ENCODE results near the gene SLC25A36. TPM values are rescaled to one million over a fixed set of nuclear protein-coding genes. Genes with fewer than 3 reads are reported as not detected.
"Not testable (repeated sequence)": the region's sequence is repeated elsewhere in the genome, so short reads cannot be mapped to it uniquely, and the experiment has no call there.

SLC25A36 gene
- total RNA-seq, 1 donor from 2014 or later: 45.7 TPM

- CTCF ChIA-PET: no interaction called here
- H3K27me3 Mint-ChIP-seq: peaks cover 9% of the 10 kb centered on the region
These were observed 52.7 kb downstream of the SLC25A36 start for GRCh38 chr3:140994316-140994715.

GRCh38 chr3:140994861-140995260, 53.2 kb downstream of the SLC25A36 start:
- intact Hi-C loops (cut with micrococcal nuclease); CTCF ChIA-PET; POLR2A ChIA-PET; ATAC-seq (ENCODE audit: low read depth); H3K27ac Mint-ChIP-seq; H3K4me1 Mint-ChIP-seq; H3K36me3 Mint-ChIP-seq (ENCODE audit: low read depth); H3K4me3 Mint-ChIP-seq; DNase-seq; H3K9me3 Mint-ChIP-seq; H3K27me3 Mint-ChIP-seq: not testable (repeated sequence)

More at GRCh38 chr3:140994316-140994715, 52.7 kb downstream of the SLC25A36 start:
- no peak for DNase-seq
- H3K9me3 Mint-ChIP-seq: peaks cover 6% of the 10 kb centered on the region
- POLR2A ChIA-PET: no interaction called here
- H3K4me3 Mint-ChIP-seq: no peak overlapping the region
- intact Hi-C loops (cut with micrococcal nuclease): no loop called here
- H3K27ac Mint-ChIP-seq: no peak overlapping the region
- no peaks in the 10 kb centered on the region for H3K4me1 Mint-ChIP-seq
- no peak for ATAC-seq (ENCODE audit: low read depth)
- H3K36me3 Mint-ChIP-seq (ENCODE audit: low read depth): no peaks in the 10 kb centered on the region
- no peak for TF ChIP-seq CTCF (IDR thresholded peaks at IDR 0.05)

GRCh38 chr3:140995881-140996280, 54.2 kb downstream of the SLC25A36 start:
- ChIA-PET CTCF (no interaction called here), POLR2A (no interaction called here)
- TF ChIP-seq CTCF (IDR thresholded peaks at IDR 0.05): no peak
- DNase-seq (no peak), ATAC-seq (ENCODE audit: low read depth) (no peak)
- Mint-ChIP-seq H3K4me1 (no peaks in the 10 kb centered on the region), H3K36me3 (ENCODE audit: low read depth) (no peaks in the 10 kb centered on the region), H3K4me3 (no peak overlapping the region), H3K9me3 (peaks cover 6% of the 10 kb centered on the region), H3K27me3 (peaks cover 9% of the 10 kb centered on the region), H3K27ac (no peak overlapping the region)
- intact Hi-C loops (cut with micrococcal nuclease): no loop called here

GRCh38 chr3:141000027-141000663, 58.5 kb downstream of the SLC25A36 start:
- Mint-ChIP-seq H3K9me3 (no peaks in the 10 kb centered on the region), H3K4me1 (no peaks in the 10 kb centered on the region), H3K27me3 (peaks cover 8% of the 10 kb centered on the region), H3K4me3 (no peak overlapping the region), H3K27ac (no peak overlapping the region), H3K36me3 (ENCODE audit: low read depth) (no peaks in the 10 kb centered on the region)
- ATAC-seq (ENCODE audit: low read depth): no peak
- CTCF ChIA-PET: interaction anchor here (1.0 kb wide), 2 partner anchors 44 to 192 kb away, joined by 3 read pairs; no protein-coding TSS in a partner anchor
- no peak for TF ChIP-seq CTCF (IDR thresholded peaks at IDR 0.05)
- intact Hi-C loops (cut with micrococcal nuclease): loop anchor here (1.0 to 10.0 kb wide), 3 partner anchors 105 to 455 kb away; no protein-coding TSS in a partner anchor
- DNase-seq: no peak
- POLR2A ChIA-PET: no interaction called here

GRCh38 chr3:141000686-141001085, 59.0 kb downstream of the SLC25A36 start:
- Mint-ChIP-seq H3K36me3 (ENCODE audit: low read depth) (no peaks in the 10 kb centered on the region), H3K4me1 (no peaks in the 10 kb centered on the region)

More at GRCh38 chr3:141000686-141001085, 59.0 kb downstream of the SLC25A36 start:
- ChIA-PET POLR2A (no interaction called here), CTCF (interaction anchor here (1.0 kb wide), 2 partner anchors 44 to 191 kb away, joined by 3 read pairs; no protein-coding TSS in a partner anchor)
- ATAC-seq (ENCODE audit: low read depth) (no peak), DNase-seq (no peak)
- H3K27me3 Mint-ChIP-seq: peaks cover 8% of the 10 kb centered on the region
- no peaks in the 10 kb centered on the region for H3K9me3 Mint-ChIP-seq
- TF ChIP-seq CTCF (IDR thresholded peaks at IDR 0.05): no peak
- intact Hi-C loops (cut with micrococcal nuclease): loop anchor here (1.0 to 10.0 kb wide), 3 partner anchors 105 to 454 kb away; no protein-coding TSS in a partner anchor
- H3K27ac Mint-ChIP-seq: no peak overlapping the region
- no peak overlapping the region for H3K4me3 Mint-ChIP-seq

All from activated B cell treated with CpG ODN at 0.5 μM for 24 hours (primary cell).